Skeletal muscle tissue (tissue), 4 donors: ENCODE measurements around the gene EMD. TPM values are rescaled to one million over a fixed set of nuclear protein-coding genes. Genes with fewer than 3 reads are reported as not detected.

Experiments
- H3K27ac ChIP-seq: one replicate; pipeline ENCODE4 v1.7.0; 2013; ENCODE audit warnings: mild to moderate bottlenecking, low read depth, low read length, inconsistent platforms
- H3K27me3 ChIP-seq, 3 donors: one replicate each; pipeline ENCODE4 v1.7.0; 2013; ENCODE audit warnings: low read length in 3 of 3; ENCODE audit not compliant: control insufficient read depth in 3 of 3, insufficient read depth in 3 of 3
- H3K36me3 ChIP-seq, 3 donors: one replicate each; pipeline ENCODE4 v1.7.0; 2013; ENCODE audit warnings: low read length in 3 of 3; ENCODE audit not compliant: control insufficient read depth in 3 of 3, insufficient read depth in 3 of 3
- H3K4me1 ChIP-seq, 3 donors: one replicate each; pipeline ENCODE4 v1.7.0; 2013; ENCODE audit warnings: low read length in 3 of 3, mild to moderate bottlenecking in 3 of 3; ENCODE audit not compliant: control insufficient read depth in 3 of 3, insufficient read depth in 3 of 3
- H3K4me3 ChIP-seq, 3 donors: one replicate each; pipeline ENCODE4 v1.7.0; 2013; ENCODE audit warnings: low read length in 3 of 3
- H3K9ac ChIP-seq, 3 donors: one replicate each; pipeline ENCODE4 v1.7.0; 2013; ENCODE audit warnings: low read length in 3 of 3, mild to moderate bottlenecking in 3 of 3, moderate library complexity in 2 of 3, low read depth in 1 of 3
- H3K9me3 ChIP-seq, 3 donors: one replicate each; pipeline ENCODE4 v1.7.0; 2013; ENCODE audit warnings: low read length in 3 of 3; ENCODE audit not compliant: control insufficient read depth in 3 of 3
- total RNA-seq: library from RNA; depleted of rRNA; stranded (reverse); fragments of >200 nt; gene quantifications from one replicate; pipeline ENCODE4 v1.2.3, GENCODE V29; 2014
- donor health status: Osteomylitis.

Gene EMD
- total RNA-seq, 1 donor from 2014 or later, result 10.4 TPM

GRCh38 chrX:154362085-154362742, 16.9 kb upstream of the EMD start:
- Histone ChIP-seq H3K36me3 (peaks cover 21 to 43% (median 30%) of the 10 kb centered on the region in 3 donors), H3K4me1 (peaks cover 8 to 15% (median 10%) of the 10 kb centered on the region in 3 donors), H3K9ac (no peak overlapping the region), H3K27ac (no peak overlapping the region), H3K27me3 (no peaks in the 10 kb centered on the region), H3K4me3 (no peak overlapping the region), H3K9me3 (no peaks in the 10 kb centered on the region)

GRCh38 chrX:154363706-154364439, 15.2 kb upstream of the EMD start:
- Histone ChIP-seq H3K36me3 (peaks cover 23 to 35% (median 24%) of the 10 kb centered on the region in 3 donors), H3K4me1 (peaks cover 10 to 28% (median 13%) of the 10 kb centered on the region in 3 donors), H3K4me3 (no peak overlapping the region), H3K9ac (no peak overlapping the region), H3K9me3 (no peaks in the 10 kb centered on the region), H3K27me3 (no peaks in the 10 kb centered on the region), H3K27ac (no peak overlapping the region)

- Histone ChIP-seq H3K9ac (no peak overlapping the region), H3K27ac (no peak overlapping the region), H3K4me3 (no peak overlapping the region), H3K4me1 (peaks cover 10 to 33% (median 16%) of the 10 kb centered on the region in 3 donors), H3K27me3 (no peaks in the 10 kb centered on the region), H3K9me3 (no peaks in the 10 kb centered on the region), H3K36me3 (peaks cover 18 to 31% (median 21%) of the 10 kb centered on the region in 3 donors)
Observed at GRCh38 chrX:154365052-154365600, 14.0 kb upstream of the EMD start.

GRCh38 chrX:154365997-154366665, 13.0 kb upstream of the EMD start:
- Histone ChIP-seq H3K4me3 (no peak overlapping the region), H3K9ac (no peak overlapping the region), H3K27me3 (no peaks in the 10 kb centered on the region), H3K4me1 (peaks cover 10 to 39% (median 19%) of the 10 kb centered on the region in 3 donors), H3K9me3 (no peaks in the 10 kb centered on the region), H3K36me3 (peaks cover 15 to 31% (median 20%) of the 10 kb centered on the region in 3 donors), H3K27ac (no peak overlapping the region)

- H3K27ac ChIP-seq, result peak overlapping the region; percentile 58
- H3K9ac ChIP-seq, result peak overlapping the region in 1 of 3 donors; percentile 14
- H3K36me3 ChIP-seq, result peaks cover 15 to 28% (median 18%) of the 10 kb centered on the region in 3 donors
- no peak overlapping the region for H3K4me3 ChIP-seq
- H3K9me3 ChIP-seq, result no peaks in the 10 kb centered on the region
- peaks cover 10 to 39% (median 19%) of the 10 kb centered on the region in 3 donors for H3K4me1 ChIP-seq
- H3K27me3 ChIP-seq, result no peaks in the 10 kb centered on the region
Observed at GRCh38 chrX:154366666-154367055, 12.4 kb upstream of the EMD start.

GRCh38 chrX:154367474-154368308, 11.4 kb upstream of the EMD start:
- Histone ChIP-seq H3K9ac (peak overlapping the region in 1 of 3 donors; percentile 40), H3K4me1 (peaks cover 10 to 39% (median 19%) of the 10 kb centered on the region in 3 donors), H3K36me3 (peaks cover 7 to 19% (median 15%) of the 10 kb centered on the region in 3 donors), H3K9me3 (no peaks in the 10 kb centered on the region), H3K27me3 (no peaks in the 10 kb centered on the region), H3K27ac (peak overlapping the region; percentile 79), H3K4me3 (peak overlapping the region in 1 of 3 donors; percentile 13)

- Histone ChIP-seq H3K9ac (peak overlapping the region; percentile 43 to 74 (median 59)), H3K27ac (peak overlapping the region; percentile 79), H3K4me3 (peak overlapping the region; percentile 45 to 60 (median 49)), H3K4me1 (peaks cover 19 to 47% (median 27%) of the 10 kb centered on the region in 3 donors), H3K36me3 (peaks cover 5 to 14% (median 13%) of the 10 kb centered on the region in 3 donors), H3K27me3 (no peaks in the 10 kb centered on the region), H3K9me3 (no peaks in the 10 kb centered on the region)
Observed at GRCh38 chrX:154368630-154369448, 10.3 kb upstream of the EMD start.

GRCh38 chrX:154369449-154370299, 9.4 kb upstream of the EMD start:
- no peaks in the 10 kb centered on the region for H3K9me3 ChIP-seq
- H3K27ac ChIP-seq, result peak overlapping the region; percentile 80
- peak overlapping the region; percentile 59 to 82 (median 65) for H3K9ac ChIP-seq
- H3K4me1 ChIP-seq, result peaks cover 24 to 52% (median 32%) of the 10 kb centered on the region in 3 donors
- no peaks in the 10 kb centered on the region for H3K27me3 ChIP-seq
- H3K4me3 ChIP-seq, result peak overlapping the region; percentile 79 to 90 (median 87)
- peaks cover 5 to 9% (median 7%) of the 10 kb centered on the region in 3 donors for H3K36me3 ChIP-seq
